ENCODE results near the gene NVL.

NVL gene

GRCh38 chr1:224300346-224300745 lies 29.6 kb downstream of the NVL start:
- DNase-seq (ENCODE audit: low read depth) = peak; percentile 14
- TF ChIP-seq CTCF (IDR thresholded peaks at IDR 0.05; ENCODE audit: low read depth, low read length) (no peak), MYC (IDR thresholded peaks at IDR 0.05; ENCODE audit: low read depth, low read length) (no peak), POLR2A (IDR thresholded peaks at IDR 0.05; ENCODE audit: extremely low read depth, insufficient read length) (no peak)
- TF ChIP-seq, protein P1, sequence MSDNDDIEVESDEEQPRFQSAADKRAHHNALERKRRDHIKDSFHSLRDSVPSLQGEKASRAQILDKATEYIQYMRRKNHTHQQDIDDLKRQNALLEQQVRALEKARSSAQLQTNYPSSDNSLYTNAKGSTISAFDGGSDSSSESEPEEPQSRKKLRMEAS (IDR thresholded peaks at IDR 0.05; ENCODE audit: low read depth, low read length) = no peak
- H3K4me3 ChIP-seq (ENCODE audit: low read depth, low read length) = no peak overlapping the region

DNA sequence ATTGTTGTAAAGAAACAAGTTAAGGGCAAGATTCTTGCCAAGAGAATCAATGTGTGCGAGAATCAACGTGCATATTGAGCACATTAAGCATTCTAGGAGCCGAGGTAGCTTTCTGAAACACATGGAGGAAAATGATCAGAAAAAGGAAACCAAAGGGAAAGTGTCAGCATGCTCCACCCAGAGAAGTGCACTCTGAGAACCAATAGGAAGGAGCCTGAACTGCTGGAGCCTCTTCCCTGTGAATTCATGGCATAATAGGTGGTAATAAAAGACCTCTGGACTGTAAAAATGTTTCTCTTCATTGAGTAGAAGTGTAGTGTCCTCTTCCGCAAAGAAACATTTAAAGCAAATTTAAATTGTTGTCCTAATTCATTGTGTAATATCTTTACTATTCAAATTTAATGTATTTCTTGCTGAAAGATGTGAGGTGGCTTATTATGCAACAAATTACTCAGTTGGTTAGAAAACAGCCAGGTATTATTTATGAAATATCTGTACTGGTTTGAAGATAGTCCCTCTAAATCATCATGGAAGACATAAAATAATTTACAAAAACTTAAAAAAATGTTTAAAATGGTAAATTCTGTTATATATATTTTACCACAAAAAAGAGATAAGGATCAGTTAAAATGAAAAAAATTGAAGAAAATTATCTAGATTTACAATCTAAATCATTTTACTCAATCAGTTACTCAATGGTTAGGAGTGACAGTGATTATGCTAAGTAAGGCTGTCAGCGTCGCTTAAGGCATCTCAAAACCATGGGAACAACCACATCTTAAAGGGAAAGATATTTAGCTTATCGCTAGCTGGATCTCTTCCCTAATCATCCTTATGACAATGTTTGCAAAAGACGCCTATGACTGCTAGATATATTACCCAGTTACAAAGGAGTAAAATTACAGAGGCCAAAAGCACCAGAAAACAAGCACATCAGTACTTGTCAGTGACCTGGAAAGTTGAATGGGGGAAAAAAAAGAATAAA lies 31.3 kb downstream of the NVL start:
- TF ChIP-seq, protein P1 (IDR thresholded peaks at IDR 0.05; ENCODE audit: low read depth, low read length) = no peak
- no peak for TF ChIP-seq POLR2A (IDR thresholded peaks at IDR 0.05; ENCODE audit: extremely low read depth, insufficient read length)
- TF ChIP-seq MYC (IDR thresholded peaks at IDR 0.05; ENCODE audit: low read depth, low read length) = no peak
- TF ChIP-seq CTCF (IDR thresholded peaks at IDR 0.05; ENCODE audit: low read depth, low read length) = no peak
- no peak overlapping the region for H3K4me3 ChIP-seq (ENCODE audit: low read depth, low read length)
- no peak for DNase-seq (ENCODE audit: low read depth)

GRCh38 chr1:224294775-224295174 lies 35.2 kb downstream of the NVL start:
- TF ChIP-seq MYC (IDR thresholded peaks at IDR 0.05; ENCODE audit: low read depth, low read length) (no peak), CTCF (IDR thresholded peaks at IDR 0.05; ENCODE audit: low read depth, low read length) (no peak)
- TF ChIP-seq, protein P1 (IDR thresholded peaks at IDR 0.05; ENCODE audit: low read depth, low read length) = no peak
- H3K4me3 ChIP-seq (ENCODE audit: low read depth, low read length) = no peak overlapping the region
- DNase-seq (ENCODE audit: low read depth) = no peak

GRCh38 chr1:224292419-224292818 lies 37.6 kb downstream of the NVL start:
- TF ChIP-seq, protein P1 (IDR thresholded peaks at IDR 0.05; ENCODE audit: low read depth, low read length) = no peak
- TF ChIP-seq POLR2A (IDR thresholded peaks at IDR 0.05; ENCODE audit: extremely low read depth, insufficient read length) (no peak), MYC (IDR thresholded peaks at IDR 0.05; ENCODE audit: low read depth, low read length) (no peak), CTCF (IDR thresholded peaks at IDR 0.05; ENCODE audit: low read depth, low read length) (no peak)
- DNase-seq (ENCODE audit: low read depth) = no peak
- no peak overlapping the region for H3K4me3 ChIP-seq (ENCODE audit: low read depth, low read length)

- no peak overlapping the region for H3K4me3 ChIP-seq (ENCODE audit: low read depth, low read length)
- no peak for TF ChIP-seq POLR2A (IDR thresholded peaks at IDR 0.05; ENCODE audit: extremely low read depth, insufficient read length)
- TF ChIP-seq CTCF (IDR thresholded peaks at IDR 0.05; ENCODE audit: low read depth, low read length) = no peak
- TF ChIP-seq, protein P1 (IDR thresholded peaks at IDR 0.05; ENCODE audit: low read depth, low read length) = no peak
- no peak for TF ChIP-seq MYC (IDR thresholded peaks at IDR 0.05; ENCODE audit: low read depth, low read length)
- DNase-seq (ENCODE audit: low read depth) = no peak
Measured at GRCh38 chr1:224289396-224289795, 40.6 kb downstream of the NVL start.

Measured in NB4 (cell line).